IgD-negative memory B cell (primary cell): ENCODE results near the gene CRTAC1. TPM values are rescaled to one million over a fixed set of nuclear protein-coding genes. Genes with fewer than 3 reads are reported as not detected.

Source experiments
- H3K27ac Mint-ChIP-seq, 3 donors: one replicate each; pipeline ENCODE4 v1.8.0; 2020 to 2022; ENCODE audit warnings: mild to moderate bottlenecking in 3 of 3, mixed read lengths in 3 of 3, moderate library complexity in 1 of 3
- H3K27me3 Mint-ChIP-seq: one replicate; pipeline ENCODE4 v1.8.0; 2021; ENCODE audit warnings: mixed read lengths
- H3K36me3 Mint-ChIP-seq: one replicate; pipeline ENCODE4 v1.8.0; 2020; ENCODE audit warnings: mild to moderate bottlenecking, mixed read lengths
- H3K4me1 Mint-ChIP-seq, 3 donors: one replicate each; pipeline ENCODE4 v1.8.0; 2020 to 2022; ENCODE audit warnings: mixed read lengths in 3 of 3, mild to moderate bottlenecking in 1 of 3
- H3K4me3 Mint-ChIP-seq, 4 donors: one replicate each; pipeline ENCODE4 v1.8.0; 2020 to 2022; ENCODE audit warnings: mild to moderate bottlenecking in 4 of 4, mixed read lengths in 4 of 4, moderate library complexity in 3 of 4
- H3K9me3 Mint-ChIP-seq, 3 donors: one replicate each; pipeline ENCODE4 v1.8.0; 2020 to 2021; ENCODE audit warnings: mixed read lengths in 3 of 3, mild to moderate bottlenecking in 1 of 3
- polyA plus RNA-seq: library from polyadenylated mRNA; unstranded; fragments of 300-500 nt; fragmentation: Illumina TruSeq; gene quantifications from one replicate; pipeline ENCODE4 v1.2.3, GENCODE V29; 2021

Gene CRTAC1
- polyA plus RNA-seq, 1 donor from 2014 or later = not detected

DNA sequence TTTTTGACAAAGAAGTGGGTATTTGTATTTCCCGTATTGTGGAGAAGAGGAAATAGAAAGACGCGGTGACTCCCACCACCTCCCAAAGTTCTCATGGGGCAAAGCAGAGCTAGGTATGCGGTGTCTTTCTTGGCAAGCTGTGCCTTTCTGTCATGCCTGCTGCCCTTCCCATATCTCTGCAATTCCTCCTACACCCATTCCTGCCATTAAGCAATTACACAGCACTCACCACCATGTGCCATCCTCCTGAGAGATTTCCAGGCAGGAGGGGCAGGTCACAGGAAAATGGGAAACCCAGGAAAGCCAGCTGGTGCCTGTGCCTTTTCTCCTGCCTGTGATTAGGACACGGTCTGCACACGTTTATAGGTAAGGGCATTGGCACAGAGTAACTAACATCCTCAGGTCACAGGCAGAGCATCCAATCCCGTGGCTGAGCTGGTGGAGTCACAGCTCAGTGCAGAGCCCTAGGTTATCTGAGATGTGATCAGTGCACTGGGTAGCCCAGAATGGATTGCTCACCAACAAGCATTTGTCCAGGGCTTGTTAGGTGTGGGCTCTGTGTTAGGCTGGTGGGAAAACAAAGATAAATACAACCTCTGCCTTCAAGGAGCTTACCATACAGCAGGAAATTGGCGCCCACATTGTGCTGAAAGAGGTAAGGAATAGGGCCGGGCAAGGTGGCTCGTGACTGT is 9.4 kb upstream of the CRTAC1 start:
- H3K4me3 Mint-ChIP-seq = no peak overlapping the region
- peaks cover 50% of the 10 kb centered on the region for H3K27me3 Mint-ChIP-seq
- peaks cover 4% of the 10 kb centered on the region for H3K36me3 Mint-ChIP-seq
- no peak overlapping the region for H3K27ac Mint-ChIP-seq
- no peaks in the 10 kb centered on the region for H3K4me1 Mint-ChIP-seq
- no peaks in the 10 kb centered on the region for H3K9me3 Mint-ChIP-seq

DNA sequence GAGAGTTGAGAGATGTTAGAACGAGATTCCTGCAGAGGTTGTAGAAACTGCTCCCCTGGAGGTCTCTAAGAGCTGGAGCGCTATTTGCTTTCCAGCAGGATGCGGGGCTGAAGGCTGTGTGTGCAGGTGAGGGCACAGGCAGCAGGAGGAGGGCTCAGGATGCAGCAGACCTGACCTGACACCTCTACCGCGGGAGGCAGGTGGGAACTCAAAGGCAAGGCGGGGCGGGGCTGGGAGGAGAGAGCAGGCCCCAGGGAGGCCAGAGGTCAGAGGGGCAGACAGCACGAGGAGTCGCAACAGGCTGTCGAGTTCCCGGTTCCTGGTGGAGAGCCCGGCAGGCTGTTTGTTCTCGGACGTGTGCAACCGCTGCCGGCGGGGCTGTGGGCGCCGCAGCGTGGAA is 7.9 kb upstream of the CRTAC1 start:
- Mint-ChIP-seq H3K27ac (no peak overlapping the region), H3K4me1 (no peaks in the 10 kb centered on the region), H3K9me3 (no peaks in the 10 kb centered on the region), H3K27me3 (peaks cover 59% of the 10 kb centered on the region), H3K36me3 (peaks cover 4% of the 10 kb centered on the region), H3K4me3 (no peak overlapping the region)

DNA sequence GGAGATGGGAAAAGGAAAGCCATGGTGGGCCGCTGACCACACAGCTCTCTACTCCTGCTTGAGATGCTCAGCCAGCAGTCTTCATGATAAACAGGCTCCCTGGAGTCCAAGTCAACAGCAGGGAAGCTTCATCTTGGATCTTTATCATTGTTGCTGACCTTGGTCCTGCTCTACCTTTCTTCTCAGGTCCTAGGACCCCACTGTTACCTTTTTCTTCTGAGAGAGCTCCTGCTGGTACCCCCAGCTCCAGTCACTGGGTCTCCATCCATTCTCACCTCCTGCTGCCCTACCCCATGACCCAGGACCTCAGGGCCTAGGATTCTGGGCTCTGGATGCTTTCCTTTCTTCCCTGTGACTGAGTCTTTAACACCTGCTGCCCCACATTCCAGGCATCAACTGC is 5.2 kb upstream of the CRTAC1 start:
- H3K9me3 Mint-ChIP-seq = no peaks in the 10 kb centered on the region
- H3K36me3 Mint-ChIP-seq = no peaks in the 10 kb centered on the region
- H3K4me3 Mint-ChIP-seq = no peak overlapping the region
- no peaks in the 10 kb centered on the region for H3K4me1 Mint-ChIP-seq
- H3K27me3 Mint-ChIP-seq = peaks cover 67% of the 10 kb centered on the region
- H3K27ac Mint-ChIP-seq = no peak overlapping the region

DNA sequence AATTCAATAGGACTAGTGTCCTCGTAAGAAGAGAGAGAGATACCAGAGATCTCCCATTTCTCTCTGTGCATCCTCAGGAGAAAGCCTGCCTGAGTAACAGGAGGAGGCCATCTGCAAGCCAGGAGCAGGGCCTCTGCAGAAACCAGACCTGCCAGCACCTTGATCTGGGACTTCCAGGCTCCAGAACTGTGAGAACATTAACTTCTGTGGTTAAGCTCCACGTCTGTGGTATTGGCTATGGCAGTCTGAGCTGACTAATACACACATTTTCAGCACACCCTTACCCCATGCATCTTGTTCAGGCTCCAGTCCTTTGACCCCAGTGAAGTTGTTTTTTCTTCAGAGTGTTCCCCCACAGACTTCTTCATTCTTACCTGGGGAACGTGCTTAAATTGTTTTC is 3.1 kb upstream of the CRTAC1 start:
- Mint-ChIP-seq H3K27ac (no peak overlapping the region), H3K36me3 (no peaks in the 10 kb centered on the region), H3K27me3 (peaks cover 70% of the 10 kb centered on the region), H3K4me3 (no peak overlapping the region), H3K9me3 (peaks cover 0 to 2% (median 0%) of the 10 kb centered on the region in 3 donors), H3K4me1 (peaks cover 0 to 2% (median 0%) of the 10 kb centered on the region in 3 donors)

DNA sequence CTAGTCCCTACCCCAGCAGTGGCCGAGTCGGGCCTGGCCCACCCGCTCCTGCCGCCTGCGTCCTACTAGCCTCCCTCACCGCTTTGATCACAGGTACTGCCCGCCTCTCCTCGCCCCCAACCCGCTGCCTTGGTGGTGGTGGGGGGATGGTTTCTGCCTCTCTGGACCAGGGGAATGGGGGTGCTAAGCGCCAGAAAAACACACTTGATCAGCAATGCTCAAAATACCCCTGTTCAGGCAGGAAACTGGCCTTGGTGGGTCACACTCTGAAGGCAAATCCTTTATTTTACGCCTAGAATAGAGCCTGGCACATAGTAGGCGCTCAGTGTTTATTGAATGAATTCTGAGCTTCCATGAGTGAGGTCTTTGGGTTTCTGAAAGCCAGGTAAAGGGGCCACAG is 1.0 kb upstream of the CRTAC1 start:
- Mint-ChIP-seq H3K36me3 (no peaks in the 10 kb centered on the region), H3K27ac (no peak overlapping the region), H3K4me3 (peak overlapping the region in 1 of 4 donors; percentile 77), H3K9me3 (peaks cover 0 to 2% (median 0%) of the 10 kb centered on the region in 3 donors), H3K27me3 (peaks cover 57% of the 10 kb centered on the region), H3K4me1 (peaks cover 0 to 6% (median 0%) of the 10 kb centered on the region in 3 donors)

GRCh38 chr10:98030991-98031431 is 590 bp upstream of the CRTAC1 start:
- Mint-ChIP-seq H3K27me3 (peaks cover 54% of the 10 kb centered on the region), H3K4me3 (no peak overlapping the region), H3K36me3 (no peaks in the 10 kb centered on the region), H3K4me1 (peaks cover 0 to 6% (median 0%) of the 10 kb centered on the region in 3 donors), H3K27ac (no peak overlapping the region), H3K9me3 (peaks cover 0 to 2% (median 0%) of the 10 kb centered on the region in 3 donors)

GRCh38 chr10:98029149-98030092 is 1.0 kb downstream of the CRTAC1 start:
- peaks cover 0 to 6% (median 0%) of the 10 kb centered on the region in 3 donors for H3K4me1 Mint-ChIP-seq
- no peaks in the 10 kb centered on the region for H3K36me3 Mint-ChIP-seq
- H3K27ac Mint-ChIP-seq = no peak overlapping the region
- peak overlapping the region in 2 of 4 donors; percentile 6 to 61 for H3K4me3 Mint-ChIP-seq
- peaks cover 40% of the 10 kb centered on the region for H3K27me3 Mint-ChIP-seq
- peaks cover 0 to 2% (median 0%) of the 10 kb centered on the region in 3 donors for H3K9me3 Mint-ChIP-seq

GRCh38 chr10:98028168-98028770 is 2.2 kb downstream of the CRTAC1 start:
- Mint-ChIP-seq H3K4me3 (no peak overlapping the region), H3K9me3 (peaks cover 0 to 2% (median 0%) of the 10 kb centered on the region in 3 donors), H3K4me1 (peaks cover 0 to 6% (median 0%) of the 10 kb centered on the region in 3 donors), H3K27ac (no peak overlapping the region), H3K27me3 (peaks cover 33% of the 10 kb centered on the region), H3K36me3 (no peaks in the 10 kb centered on the region)

GRCh38 chr10:98023024-98023423 is 7.4 kb downstream of the CRTAC1 start:
- peak overlapping the region in 1 of 4 donors; percentile 49 for H3K4me3 Mint-ChIP-seq
- H3K27ac Mint-ChIP-seq = no peak overlapping the region
- no peaks in the 10 kb centered on the region for H3K36me3 Mint-ChIP-seq
- peaks cover 3% of the 10 kb centered on the region for H3K27me3 Mint-ChIP-seq
- H3K4me1 Mint-ChIP-seq = no peaks in the 10 kb centered on the region
- no peaks in the 10 kb centered on the region for H3K9me3 Mint-ChIP-seq

DNA sequence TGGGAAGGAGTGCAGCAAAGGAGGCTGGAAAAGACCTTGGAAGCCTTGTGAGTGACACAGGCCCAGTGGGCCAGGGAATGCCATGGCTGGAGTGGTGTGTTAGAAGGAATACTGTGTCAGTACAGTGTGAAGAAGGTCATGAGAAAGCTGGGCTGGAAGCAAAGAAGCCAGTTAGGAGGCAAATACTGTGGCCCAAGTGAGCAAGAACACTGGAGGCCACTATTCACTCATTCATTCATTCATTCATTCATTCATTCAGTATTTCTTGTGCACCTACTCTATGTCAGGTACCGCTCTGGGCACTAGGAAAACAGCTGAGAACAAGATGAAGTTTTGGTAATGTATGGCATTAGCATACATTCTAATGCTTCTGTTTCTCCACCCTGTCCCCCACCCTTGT is 9.6 kb downstream of the CRTAC1 start:
- H3K36me3 Mint-ChIP-seq = peaks cover 1% of the 10 kb centered on the region
- H3K4me1 Mint-ChIP-seq = no peaks in the 10 kb centered on the region
- peak overlapping the region in 1 of 3 donors; percentile 43 for H3K27ac Mint-ChIP-seq
- no peak overlapping the region for H3K4me3 Mint-ChIP-seq
- peaks cover 6% of the 10 kb centered on the region for H3K27me3 Mint-ChIP-seq
- no peaks in the 10 kb centered on the region for H3K9me3 Mint-ChIP-seq

DNA sequence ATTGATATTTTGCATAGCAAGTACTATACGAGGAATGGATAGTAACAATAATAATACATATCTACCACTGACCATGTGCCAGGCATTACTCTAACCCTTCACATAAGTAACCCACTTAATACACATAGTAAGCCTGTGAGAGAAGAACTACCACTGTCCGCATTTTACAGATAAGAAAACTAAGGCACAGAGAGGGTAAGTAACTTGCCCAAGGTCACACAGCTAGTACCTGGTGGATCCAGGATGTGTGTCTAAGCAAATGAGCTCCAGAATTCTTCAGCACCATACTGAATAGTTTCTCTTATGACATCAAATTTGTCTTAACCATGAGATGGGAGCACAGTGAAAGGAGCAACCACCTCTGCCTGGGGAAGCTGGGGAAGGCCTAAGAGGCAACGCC is 10.2 kb downstream of the CRTAC1 start:
- no peaks in the 10 kb centered on the region for H3K4me1 Mint-ChIP-seq
- no peak overlapping the region for H3K4me3 Mint-ChIP-seq
- no peaks in the 10 kb centered on the region for H3K9me3 Mint-ChIP-seq
- peaks cover 7% of the 10 kb centered on the region for H3K27me3 Mint-ChIP-seq
- peaks cover 1% of the 10 kb centered on the region for H3K36me3 Mint-ChIP-seq
- no peak overlapping the region for H3K27ac Mint-ChIP-seq

DNA sequence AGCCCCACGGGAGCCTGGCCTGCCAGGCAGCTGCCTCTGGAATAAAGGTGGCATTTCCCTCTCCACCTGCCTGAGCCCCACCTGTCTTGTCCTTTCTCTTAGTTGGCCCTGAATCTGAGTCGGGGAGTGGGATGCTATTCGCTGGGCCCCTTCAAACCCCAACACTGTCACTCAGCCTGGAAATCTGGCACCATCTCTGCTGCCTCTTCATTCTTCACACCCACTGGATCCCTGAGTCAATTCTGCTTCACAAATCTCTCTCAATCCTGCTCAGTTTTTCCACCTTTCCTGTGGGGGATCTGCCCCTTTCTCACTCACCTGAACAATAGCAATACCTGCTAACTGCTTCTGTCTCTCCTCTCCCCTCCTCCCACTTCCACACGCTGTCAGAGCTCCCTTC is 10.6 kb downstream of the CRTAC1 start:
- Mint-ChIP-seq H3K4me3 (no peak overlapping the region), H3K27me3 (peaks cover 7% of the 10 kb centered on the region), H3K36me3 (peaks cover 3% of the 10 kb centered on the region), H3K4me1 (peaks cover 0 to 2% (median 0%) of the 10 kb centered on the region in 3 donors), H3K9me3 (no peaks in the 10 kb centered on the region), H3K27ac (peak overlapping the region in 1 of 3 donors; percentile 6)

DNA sequence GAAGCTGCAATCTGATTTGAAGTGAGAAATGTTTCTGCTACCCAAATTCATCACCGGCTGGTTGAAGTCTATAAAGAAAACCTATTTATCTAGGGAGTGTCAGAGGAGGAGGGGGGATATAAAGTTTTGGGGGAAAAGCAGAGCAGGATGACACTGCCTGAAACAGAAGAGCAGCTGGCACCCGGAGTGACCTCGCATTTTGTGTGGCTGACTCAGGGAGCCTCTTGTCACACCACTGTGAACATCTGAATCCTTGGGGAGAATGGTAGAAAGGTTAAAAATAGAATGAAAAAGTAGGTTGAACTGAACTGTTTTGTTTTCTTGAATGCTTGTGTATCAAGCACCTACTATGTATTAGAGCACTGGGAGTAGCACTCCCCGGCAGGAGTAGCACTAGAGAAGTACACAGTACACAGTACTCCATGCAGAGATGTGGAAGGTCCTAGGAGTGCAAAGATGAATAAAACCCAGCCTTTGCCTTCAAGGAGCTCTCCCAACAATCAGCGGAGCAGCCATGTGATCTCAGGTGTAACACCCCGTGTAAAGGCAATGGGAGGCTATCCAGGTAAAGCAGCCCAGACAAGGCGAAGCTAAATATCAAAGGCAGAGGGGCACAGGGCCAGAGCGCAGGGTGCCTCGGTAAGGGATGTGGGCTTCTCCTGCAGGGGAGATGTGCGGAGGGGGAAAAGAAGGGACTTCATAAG is 13.5 kb downstream of the CRTAC1 start:
- no peak overlapping the region for H3K27ac Mint-ChIP-seq
- peaks cover 15% of the 10 kb centered on the region for H3K27me3 Mint-ChIP-seq
- H3K9me3 Mint-ChIP-seq = no peaks in the 10 kb centered on the region
- peaks cover 3% of the 10 kb centered on the region for H3K36me3 Mint-ChIP-seq
- no peak overlapping the region for H3K4me3 Mint-ChIP-seq
- peaks cover 0 to 2% (median 0%) of the 10 kb centered on the region in 3 donors for H3K4me1 Mint-ChIP-seq

DNA sequence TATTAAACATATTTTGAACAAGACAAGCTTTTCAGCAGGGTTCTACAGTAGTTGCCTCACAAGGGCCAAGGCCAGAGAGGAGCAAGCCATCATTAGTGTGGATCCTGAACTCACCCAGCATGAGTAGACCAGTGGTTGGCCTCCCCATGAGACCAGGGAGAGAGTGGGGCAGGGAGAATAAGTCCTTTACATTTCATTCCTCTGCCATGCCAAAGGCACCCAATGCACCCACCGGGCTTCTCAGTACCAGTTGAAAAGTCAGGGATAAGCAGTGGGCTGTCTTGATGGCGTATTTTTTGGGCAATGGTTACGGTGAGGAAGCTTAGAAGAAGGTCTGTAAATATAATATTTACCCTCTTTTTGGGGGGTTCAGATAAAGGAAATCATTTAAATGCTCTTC is 16.6 kb downstream of the CRTAC1 start:
- Mint-ChIP-seq H3K9me3 (no peaks in the 10 kb centered on the region), H3K36me3 (peaks cover 3% of the 10 kb centered on the region), H3K4me1 (peaks cover 0 to 2% (median 0%) of the 10 kb centered on the region in 3 donors), H3K27me3 (peaks cover 22% of the 10 kb centered on the region), H3K4me3 (no peak overlapping the region), H3K27ac (no peak overlapping the region)
